HG02852 (cell line): Measurements from ENCODE around the gene AFAP1L2.
"Not testable (repeated sequence)": the region's sequence is repeated elsewhere in the genome, so short reads cannot be mapped to it uniquely, and the experiment has no call there.

ENCODE experiments used
- ATAC-seq: cut with Tn5 transposase; IDR thresholded peaks from one replicate; pipeline ENCODE4 v1.9.1; 2021; ENCODE audit warnings: mild to moderate bottlenecking, moderate library complexity; ENCODE audit not compliant: unreplicated experiment

AFAP1L2 gene

GRCh38 chr10:114342976-114343375 is 61.3 kb downstream of the AFAP1L2 start:
- no peak for ATAC-seq

- ATAC-seq: no peak
Measured at GRCh38 chr10:114340816-114341215, 63.5 kb downstream of the AFAP1L2 start.

- peak; percentile 75 for ATAC-seq
Measured at GRCh38 chr10:114337510-114338462, 66.5 kb downstream of the AFAP1L2 start.

- ATAC-seq: no peak
Measured at GRCh38 chr10:114336823-114337509, 67.3 kb downstream of the AFAP1L2 start.

- no peak for ATAC-seq
Measured at GRCh38 chr10:114335614-114336013, 68.7 kb downstream of the AFAP1L2 start.

- no peak for ATAC-seq
Measured at GRCh38 chr10:114334301-114334700, 70.0 kb downstream of the AFAP1L2 start.

- not testable (repeated sequence) for ATAC-seq
Measured at GRCh38 chr10:114333441-114333840, 70.9 kb downstream of the AFAP1L2 start.

GRCh38 chr10:114332301-114333192 is 71.8 kb downstream of the AFAP1L2 start:
- ATAC-seq: no peak

GRCh38 chr10:114329634-114330365 is 74.5 kb downstream of the AFAP1L2 start:
- no peak for ATAC-seq

- no peak for ATAC-seq
Measured at GRCh38 chr10:114328874-114329273, 75.4 kb downstream of the AFAP1L2 start.

- no peak for ATAC-seq
Measured at GRCh38 chr10:114328441-114328812, 75.9 kb downstream of the AFAP1L2 start.

- ATAC-seq: no peak
Measured at GRCh38 chr10:114327537-114328440, 76.5 kb downstream of the AFAP1L2 start.

GRCh38 chr10:114326795-114327194 is 77.5 kb downstream of the AFAP1L2 start:
- ATAC-seq: no peak

- no peak for ATAC-seq
Measured at GRCh38 chr10:114323023-114323422, 81.3 kb downstream of the AFAP1L2 start.

GRCh38 chr10:114322344-114322743 is 82.0 kb downstream of the AFAP1L2 start:
- no peak for ATAC-seq

GRCh38 chr10:114320249-114321116 is 83.8 kb downstream of the AFAP1L2 start:
- no peak for ATAC-seq

GRCh38 chr10:114319406-114320248 is 84.7 kb downstream of the AFAP1L2 start:
- ATAC-seq: no peak
